ENCODE results near the gene GOSR2. TPM values are rescaled to one million over a fixed set of nuclear protein-coding genes. Genes with fewer than 3 reads are reported as not detected.
"Not testable (repeated sequence)": the region's sequence is repeated elsewhere in the genome, so short reads cannot be mapped to it uniquely, and the experiment has no call there.

Gene GOSR2
- total RNA-seq, 2 donors from 2014 or later, result 30.9 to 94.8 TPM

- no peaks in the 10 kb centered on the region for H3K9me3 ChIP-seq
- H3K27me3 ChIP-seq (replicated peaks; ENCODE audit: insufficient read depth), result no peaks in the 10 kb centered on the region
- H3K4me1 ChIP-seq (ENCODE audit: control insufficient read depth in 1 of 2, low read depth in 2 of 2), result peaks cover 7 to 14% of the 10 kb centered on the region in 2 donors
- no peak for ATAC-seq (ENCODE audit: insufficient number of reproducible peaks, low FRiP score, low read depth)
- peak overlapping the region; percentile 57 to 63 for H3K27ac ChIP-seq
- H3K36me3 ChIP-seq, result no peaks in the 10 kb centered on the region
- H3K4me3 ChIP-seq, result no peak overlapping the region
- no peak for DNase-seq (ENCODE audit: low spot score)
- TF ChIP-seq, protein P1, sequence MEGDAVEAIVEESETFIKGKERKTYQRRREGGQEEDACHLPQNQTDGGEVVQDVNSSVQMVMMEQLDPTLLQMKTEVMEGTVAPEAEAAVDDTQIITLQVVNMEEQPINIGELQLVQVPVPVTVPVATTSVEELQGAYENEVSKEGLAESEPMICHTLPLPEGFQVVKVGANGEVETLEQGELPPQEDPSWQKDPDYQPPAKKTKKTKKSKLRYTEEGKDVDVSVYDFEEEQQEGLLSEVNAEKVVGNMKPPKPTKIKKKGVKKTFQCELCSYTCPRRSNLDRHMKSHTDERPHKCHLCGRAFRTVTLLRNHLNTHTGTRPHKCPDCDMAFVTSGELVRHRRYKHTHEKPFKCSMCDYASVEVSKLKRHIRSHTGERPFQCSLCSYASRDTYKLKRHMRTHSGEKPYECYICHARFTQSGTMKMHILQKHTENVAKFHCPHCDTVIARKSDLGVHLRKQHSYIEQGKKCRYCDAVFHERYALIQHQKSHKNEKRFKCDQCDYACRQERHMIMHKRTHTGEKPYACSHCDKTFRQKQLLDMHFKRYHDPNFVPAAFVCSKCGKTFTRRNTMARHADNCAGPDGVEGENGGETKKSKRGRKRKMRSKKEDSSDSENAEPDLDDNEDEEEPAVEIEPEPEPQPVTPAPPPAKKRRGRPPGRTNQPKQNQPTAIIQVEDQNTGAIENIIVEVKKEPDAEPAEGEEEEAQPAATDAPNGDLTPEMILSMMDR (IDR thresholded peaks at IDR 0.05), result no peak
Measured at GRCh38 chr17:46984341-46984740, 61.4 kb downstream of the GOSR2 start.

GRCh38 chr17:46984892-46985291, 61.9 kb downstream of the GOSR2 start:
- ATAC-seq (ENCODE audit: insufficient number of reproducible peaks, low FRiP score, low read depth) (no peak), DNase-seq (ENCODE audit: low spot score) (no peak)
- Histone ChIP-seq H3K36me3 (no peaks in the 10 kb centered on the region), H3K4me1 (ENCODE audit: control insufficient read depth in 1 of 2, low read depth in 2 of 2) (peaks cover 4 to 14% of the 10 kb centered on the region in 2 donors), H3K27me3 (replicated peaks; ENCODE audit: insufficient read depth) (no peaks in the 10 kb centered on the region), H3K9me3 (no peaks in the 10 kb centered on the region), H3K27ac (peak overlapping the region; percentile 57 to 63), H3K4me3 (no peak overlapping the region)
- TF ChIP-seq, protein P1 (IDR thresholded peaks at IDR 0.05), result no peak

DNA sequence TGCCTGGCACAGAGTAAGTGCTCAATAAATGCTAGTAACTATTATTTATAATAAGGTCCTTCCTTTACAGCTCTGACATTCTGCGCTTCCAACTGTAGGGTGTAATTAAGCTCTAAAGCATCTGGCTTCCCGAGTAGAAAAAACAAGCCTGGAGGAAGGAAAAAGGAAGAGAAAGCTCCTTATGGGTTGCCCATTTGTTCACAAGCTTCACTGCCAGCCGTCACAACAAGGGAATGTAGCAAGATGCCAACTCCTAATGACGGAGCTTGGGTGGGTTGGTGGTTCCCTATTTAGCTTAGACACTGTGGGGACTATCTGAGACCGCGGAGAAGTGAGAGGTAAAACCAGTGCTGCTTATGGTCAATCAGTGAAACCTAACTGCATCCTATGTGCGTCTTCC, 63.4 kb downstream of the GOSR2 start:
- Histone ChIP-seq H3K4me1 (ENCODE audit: control insufficient read depth in 1 of 2, low read depth in 2 of 2) (peaks cover 4 to 14% of the 10 kb centered on the region in 2 donors), H3K36me3 (no peaks in the 10 kb centered on the region), H3K4me3 (no peak overlapping the region), H3K9me3 (no peaks in the 10 kb centered on the region), H3K27me3 (replicated peaks; ENCODE audit: insufficient read depth) (no peaks in the 10 kb centered on the region), H3K27ac (no peak overlapping the region)
- ATAC-seq (ENCODE audit: insufficient number of reproducible peaks, low FRiP score, low read depth), result no peak
- TF ChIP-seq, protein P1 (IDR thresholded peaks at IDR 0.05), result no peak
- no peak for DNase-seq (ENCODE audit: low spot score)

- H3K4me1 ChIP-seq (ENCODE audit: control insufficient read depth in 1 of 2, low read depth in 2 of 2), result peaks cover 4 to 14% of the 10 kb centered on the region in 2 donors
- not testable (repeated sequence) for ATAC-seq (ENCODE audit: insufficient number of reproducible peaks, low FRiP score, low read depth); DNase-seq (ENCODE audit: low spot score); H3K27me3 ChIP-seq (replicated peaks; ENCODE audit: insufficient read depth); H3K27ac ChIP-seq; H3K4me3 ChIP-seq; H3K9me3 ChIP-seq; H3K36me3 ChIP-seq
Measured at GRCh38 chr17:46987927-46988326, 65.0 kb downstream of the GOSR2 start.

DNA sequence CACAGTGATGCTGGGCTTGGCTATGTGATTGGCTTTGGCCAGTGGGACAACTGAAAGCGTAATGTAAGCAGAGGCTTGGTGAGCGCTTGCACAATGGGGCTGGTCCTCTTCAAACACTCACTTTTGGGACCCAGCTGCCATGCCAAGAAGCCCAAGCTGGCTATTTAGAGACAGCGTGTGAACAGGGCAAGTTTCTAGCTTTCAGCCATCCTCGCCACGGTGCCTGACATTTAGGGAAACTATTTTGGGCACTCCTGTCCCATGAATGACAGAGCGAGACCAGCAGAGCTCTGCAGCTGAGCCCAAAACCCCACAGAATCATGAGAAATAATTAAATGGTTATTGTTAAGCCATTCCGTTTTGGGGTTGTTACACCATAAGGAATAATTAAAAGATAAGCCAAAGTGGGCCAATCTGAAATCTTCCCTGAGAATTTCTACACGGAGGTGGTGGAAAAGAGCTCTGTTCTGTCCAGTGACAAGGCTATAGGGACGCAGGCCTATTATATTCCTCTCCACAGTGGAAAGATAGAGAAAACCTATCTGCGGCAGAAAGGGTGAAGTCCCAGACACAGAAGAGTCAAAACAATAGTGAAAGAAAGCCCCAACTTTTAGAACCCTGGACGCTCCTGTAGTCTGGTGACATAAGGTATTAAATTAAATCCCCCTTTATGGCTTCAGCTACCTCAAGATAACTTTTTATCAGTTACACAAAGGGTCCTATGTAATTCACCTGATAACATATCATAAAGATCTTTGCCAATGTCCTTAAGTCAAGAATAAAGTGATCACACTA, 66.9 kb downstream of the GOSR2 start:
- Histone ChIP-seq H3K9me3 (no peaks in the 10 kb centered on the region), H3K27me3 (replicated peaks; ENCODE audit: insufficient read depth) (no peaks in the 10 kb centered on the region), H3K4me3 (no peak overlapping the region), H3K36me3 (no peaks in the 10 kb centered on the region), H3K27ac (no peak overlapping the region), H3K4me1 (ENCODE audit: control insufficient read depth in 1 of 2, low read depth in 2 of 2) (peaks cover 0 to 3% of the 10 kb centered on the region in 2 donors)
- DNase-seq (ENCODE audit: low spot score), result no peak
- ATAC-seq (ENCODE audit: insufficient number of reproducible peaks, low FRiP score, low read depth), result no peak
- TF ChIP-seq, protein P1 (IDR thresholded peaks at IDR 0.05), result no peak
